ENCODE data around the gene PAX8. TPM values are rescaled to one million over a fixed set of nuclear protein-coding genes. Genes with fewer than 3 reads are reported as not detected.

PAX8 gene
- total RNA-seq, 1 donor from 2014 or later, result 1.6 TPM

GRCh38 chr2:113226462-113226861 lies 52.3 kb downstream of the PAX8 start:
- intact Hi-C loops (cut with DNase I), result no loop called here
- Histone ChIP-seq H3K36me3 (no peaks in the 10 kb centered on the region), H3K9me3 (no peaks in the 10 kb centered on the region), H3K4me1 (peaks cover 6% of the 10 kb centered on the region), H3K27me3 (no peaks in the 10 kb centered on the region), H3K27ac (no peak overlapping the region), H3K4me3 (no peak overlapping the region)
- no peak for TF ChIP-seq CTCF (IDR thresholded peaks at IDR 0.05)
- ATAC-seq (no peak), DNase-seq (no peak)

GRCh38 chr2:113225263-113226259 lies 53.2 kb downstream of the PAX8 start:
- no peaks in the 10 kb centered on the region for H3K36me3 ChIP-seq
- no peaks in the 10 kb centered on the region for H3K9me3 ChIP-seq
- ATAC-seq (peak; percentile 20), DNase-seq (no peak)
- peaks cover 3% of the 10 kb centered on the region for H3K4me1 ChIP-seq
- H3K27ac ChIP-seq, result no peak overlapping the region
- no peaks in the 10 kb centered on the region for H3K27me3 ChIP-seq
- H3K4me3 ChIP-seq, result no peak overlapping the region
- TF ChIP-seq CTCF (IDR thresholded peaks at IDR 0.05), result no peak
- intact Hi-C loops (cut with DNase I), result no loop called here

GRCh38 chr2:113224647-113225236 lies 54.0 kb downstream of the PAX8 start:
- ATAC-seq (no peak), DNase-seq (no peak)
- H3K27ac ChIP-seq, result no peak overlapping the region
- no peak for TF ChIP-seq CTCF (IDR thresholded peaks at IDR 0.05)
- H3K4me3 ChIP-seq, result no peak overlapping the region
- intact Hi-C loops (cut with DNase I), result no loop called here
- no peaks in the 10 kb centered on the region for H3K9me3 ChIP-seq
- H3K36me3 ChIP-seq, result no peaks in the 10 kb centered on the region
- no peaks in the 10 kb centered on the region for H3K4me1 ChIP-seq
- no peaks in the 10 kb centered on the region for H3K27me3 ChIP-seq

GRCh38 chr2:113223813-113224212 lies 54.9 kb downstream of the PAX8 start:
- Histone ChIP-seq H3K9me3 (no peaks in the 10 kb centered on the region), H3K27ac (no peak overlapping the region), H3K4me1 (peaks cover 8% of the 10 kb centered on the region), H3K4me3 (no peak overlapping the region), H3K27me3 (no peaks in the 10 kb centered on the region), H3K36me3 (no peaks in the 10 kb centered on the region)
- no peak for DNase-seq
- intact Hi-C loops (cut with DNase I), result no loop called here
- no peak for ATAC-seq
- TF ChIP-seq CTCF (IDR thresholded peaks at IDR 0.05), result no peak

- Histone ChIP-seq H3K4me3 (no peak overlapping the region), H3K4me1 (peaks cover 23% of the 10 kb centered on the region), H3K27ac (no peak overlapping the region), H3K27me3 (no peaks in the 10 kb centered on the region), H3K9me3 (no peaks in the 10 kb centered on the region), H3K36me3 (no peaks in the 10 kb centered on the region)
- TF ChIP-seq CTCF (IDR thresholded peaks at IDR 0.05), result no peak
- intact Hi-C loops (cut with DNase I), result no loop called here
- no peak for DNase-seq
- ATAC-seq, result no peak
These were observed 56.9 kb downstream of the PAX8 start for GRCh38 chr2:113221846-113222245.

Measured in upper lobe of right lung (tissue), 1 donor.